ENCODE measurements around the gene VAT1L. TPM values are rescaled to one million over a fixed set of nuclear protein-coding genes. Genes with fewer than 3 reads are reported as not detected.

Gene VAT1L
- total RNA-seq, 1 experiment from 2014 or later = 33.8 TPM

- H3K4me1 Mint-ChIP-seq = peaks cover 0 to 2% of the 10 kb centered on the region in 2 experiments; a peak in 1 of 4 replicates
- H3K4ac ChIP-seq (ENCODE audit: low read depth, low read length) = no peak overlapping the region
- H3K4me3 Mint-ChIP-seq = no peak overlapping the region
- no peak overlapping the region for H4K91ac ChIP-seq (ENCODE audit: insufficient read length, low read depth, low read length)
- no peak overlapping the region for H3K14ac ChIP-seq (ENCODE audit: insufficient read depth, low read length)
- no peak overlapping the region for H2AFZ ChIP-seq (ENCODE audit: low read length)
- no peaks in the 10 kb centered on the region for H3K4me1 ChIP-seq (ENCODE audit: insufficient read depth, low read length)
- H3K36me3 Mint-ChIP-seq (ENCODE audit: insufficient read depth in 1 of 3, low read depth in 3 of 3) = no peaks in the 10 kb centered on the region
- no peaks in the 10 kb centered on the region for H3K23me2 ChIP-seq (ENCODE audit: insufficient read length, low read depth, low read length, poor library complexity, severe bottlenecking)
- no peak overlapping the region for H3K27ac Mint-ChIP-seq
- H3K27me3 Mint-ChIP-seq (ENCODE audit: low read depth) = peaks cover 2% of the 10 kb centered on the region
- no peak overlapping the region for H3T11ph ChIP-seq (ENCODE audit: low read length)
- H3K27me3 ChIP-seq (ENCODE audit: insufficient read depth, low read length) = no peaks in the 10 kb centered on the region
- H3K27ac ChIP-seq (ENCODE audit: insufficient read length, low read depth, low read length) = no peak overlapping the region
- no peak overlapping the region for H4K8ac ChIP-seq (replicated peaks; ENCODE audit: insufficient read length, low read depth, low read length)
- no peak overlapping the region for H2BK5ac ChIP-seq (ENCODE audit: insufficient read length, low read length)
- TF ChIP-seq CTCF (conservative IDR thresholded peaks at IDR 0.05) = no peak
- no peak for DNase-seq
- H3K79me2 ChIP-seq (ENCODE audit: insufficient read depth, low read length) = no peaks in the 10 kb centered on the region
- no peak overlapping the region for H2AK5ac ChIP-seq (ENCODE audit: insufficient read length, low read length)
- no peaks in the 10 kb centered on the region for H3K9me3 ChIP-seq (ENCODE audit: control insufficient read depth, low read depth, low read length)
- H3K23ac ChIP-seq (ENCODE audit: insufficient read length, low read depth, low read length) = no peak overlapping the region
- H2BK12ac ChIP-seq (ENCODE audit: insufficient read length, low read depth, low read length) = no peak overlapping the region
- H3K56ac ChIP-seq (ENCODE audit: insufficient read length, low read depth, low read length) = no peak overlapping the region
- H3K9me3 Mint-ChIP-seq = no peaks in the 10 kb centered on the region; a peak in 1 of 5 replicates
- H2BK120ac ChIP-seq (ENCODE audit: low read depth, low read length, poor library complexity, severe bottlenecking) = no peak overlapping the region
- WGBS (ENCODE audit: extremely low coverage, insufficient read length, low lambda C conversion rate) = no CpG with 5 or more reads among the region's 1 CpG
- H2BK20ac ChIP-seq (ENCODE audit: low read depth, low read length, poor library complexity, severe bottlenecking) = no peak overlapping the region
- H2BK15ac ChIP-seq (ENCODE audit: low read depth, low read length) = no peak overlapping the region
- H3K9ac ChIP-seq (ENCODE audit: extremely low read depth, insufficient read length, low read length) = no peak overlapping the region
- H4K5ac ChIP-seq (ENCODE audit: insufficient read length, low read depth, low read length) = no peak overlapping the region
- H3K18ac ChIP-seq (ENCODE audit: insufficient read length, low read depth, low read length) = no peak overlapping the region
- H4K20me1 ChIP-seq (ENCODE audit: control insufficient read depth, insufficient read depth, insufficient read length) = no peaks in the 10 kb centered on the region
- no peak overlapping the region for H3K4me2 ChIP-seq (ENCODE audit: insufficient read depth, insufficient read length, low read length)
- H3K79me1 ChIP-seq (ENCODE audit: insufficient read depth, low read depth, low read length, poor library complexity, severe bottlenecking) = no peaks in the 10 kb centered on the region
These were observed 27.6 kb upstream of the VAT1L start for GRCh38 chr16:77760800-77761199.

All from H9 (cell line).